Adipocyte (in vitro differentiated cells): ENCODE data around the gene KIF25.

Experiments
- DNase-seq: peaks from one replicate; pipeline ENCODE4 v3.0.0-alpha.2; 2015; ENCODE audit warnings: low read depth
- H3K27me3 ChIP-seq: replicated peaks from 2 replicates; pipeline ENCODE4 v1.7.0; 2013; ENCODE audit warnings: mild to moderate bottlenecking, low read length, moderate library complexity; ENCODE audit not compliant: control insufficient read depth, insufficient read depth
- H3K36me3 ChIP-seq: 2 replicates; pipeline ENCODE4 v1.7.0; 2013; ENCODE audit warnings: low read length, mild to moderate bottlenecking, moderate library complexity; ENCODE audit not compliant: control insufficient read depth, insufficient read depth, severe bottlenecking
- H3K4me1 ChIP-seq: 2 replicates; pipeline ENCODE4 v1.7.0; 2013; ENCODE audit warnings: mild to moderate bottlenecking, low read length, moderate library complexity; ENCODE audit not compliant: control insufficient read depth, insufficient read depth
- H3K4me3 ChIP-seq: 2 replicates; pipeline ENCODE4 v1.7.0; 2013; ENCODE audit warnings: mild to moderate bottlenecking, low read length, moderate library complexity
- H3K9ac ChIP-seq: 2 replicates; pipeline ENCODE4 v1.7.0; 2013; ENCODE audit warnings: mild to moderate bottlenecking, low read length, moderate library complexity
- H3K9me3 ChIP-seq: 2 replicates; pipeline ENCODE4 v1.7.0; 2013; ENCODE audit warnings: mild to moderate bottlenecking, low read length, moderate library complexity; ENCODE audit not compliant: control insufficient read depth

KIF25 gene

DNA sequence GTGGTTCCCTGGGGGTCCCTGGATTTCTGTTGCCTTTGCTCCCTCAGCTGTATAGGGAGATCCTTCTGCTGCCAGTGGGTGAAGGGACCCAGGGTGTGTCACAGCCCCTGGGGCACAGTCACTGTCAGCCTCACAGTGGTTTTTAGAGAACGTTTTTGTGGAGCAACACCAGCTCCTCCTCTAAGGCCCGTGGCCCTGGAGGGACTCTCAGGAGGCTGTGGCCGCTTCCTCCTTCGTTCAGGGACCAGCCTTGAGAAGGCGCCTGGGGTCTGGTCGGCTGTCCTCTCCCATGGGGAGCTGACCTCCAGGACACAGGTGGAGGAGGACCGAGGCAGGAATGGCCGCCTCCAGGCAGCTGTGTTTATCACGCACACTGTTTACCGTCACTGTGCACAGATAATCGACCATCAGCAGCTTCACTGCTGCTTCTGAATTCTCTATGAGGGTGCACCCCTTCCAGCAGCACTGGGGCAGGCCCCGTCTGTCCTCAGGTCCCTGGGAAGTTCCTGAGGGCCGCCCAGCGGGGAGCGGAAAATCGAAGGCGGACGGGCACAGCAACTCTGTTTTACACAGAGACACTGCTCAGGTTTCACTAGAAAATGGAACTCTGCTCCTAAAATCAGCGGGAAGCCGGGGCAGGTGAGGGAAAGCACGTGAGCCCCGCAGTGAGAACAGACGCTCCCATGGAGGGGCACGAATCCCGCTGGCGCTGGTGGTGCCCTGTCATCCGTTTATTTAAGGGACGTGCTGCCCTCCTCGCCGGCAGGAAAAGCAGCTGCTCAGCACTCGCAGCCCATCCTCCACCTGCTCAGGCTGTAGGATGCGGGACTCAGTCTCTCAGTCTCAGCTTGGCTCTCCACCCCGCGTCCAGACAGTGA, 92.0 kb downstream of the KIF25 start:
- no peak for DNase-seq
- H3K4me3 ChIP-seq, result no peak overlapping the region
- no peaks in the 10 kb centered on the region for H3K4me1 ChIP-seq
- no peak overlapping the region for H3K9ac ChIP-seq
- H3K36me3 ChIP-seq, result no peaks in the 10 kb centered on the region
- peaks cover 7% of the 10 kb centered on the region for H3K9me3 ChIP-seq
- peaks cover 47% of the 10 kb centered on the region for H3K27me3 ChIP-seq

DNA sequence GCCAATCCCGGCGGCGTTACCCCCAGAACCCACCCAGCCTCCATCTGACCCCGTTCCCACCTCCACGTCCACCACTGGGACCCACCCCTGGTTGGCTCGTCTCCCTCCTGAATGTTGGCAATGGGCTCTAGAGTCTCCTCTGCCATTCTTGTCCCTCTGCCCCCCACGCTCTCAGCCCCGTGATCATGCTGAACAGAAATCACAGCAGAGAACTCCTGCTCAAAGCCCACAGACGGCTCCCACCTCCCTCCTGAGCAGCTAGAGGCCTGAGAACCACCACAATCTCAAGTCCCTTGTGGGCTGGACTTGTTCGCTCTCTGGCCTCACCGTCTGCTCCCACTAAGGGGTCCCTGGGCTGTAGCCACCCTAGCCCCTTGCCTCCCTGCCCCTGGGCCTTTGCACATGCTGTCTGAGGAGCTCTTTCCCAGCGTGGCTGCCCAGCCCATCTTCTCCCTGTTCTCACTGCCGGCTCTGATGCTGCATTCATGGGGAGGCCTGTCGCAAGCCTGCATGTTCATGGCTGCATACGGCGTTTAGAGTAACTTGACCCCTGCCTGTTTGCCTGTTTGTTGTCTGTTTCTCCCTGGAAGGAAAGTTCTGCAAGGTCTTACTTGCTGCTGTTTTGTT, 92.7 kb downstream of the KIF25 start:
- Histone ChIP-seq H3K4me1 (no peaks in the 10 kb centered on the region), H3K9me3 (peaks cover 7% of the 10 kb centered on the region), H3K4me3 (no peak overlapping the region), H3K9ac (no peak overlapping the region), H3K27me3 (peaks cover 47% of the 10 kb centered on the region), H3K36me3 (no peaks in the 10 kb centered on the region)
- no peak for DNase-seq

DNA sequence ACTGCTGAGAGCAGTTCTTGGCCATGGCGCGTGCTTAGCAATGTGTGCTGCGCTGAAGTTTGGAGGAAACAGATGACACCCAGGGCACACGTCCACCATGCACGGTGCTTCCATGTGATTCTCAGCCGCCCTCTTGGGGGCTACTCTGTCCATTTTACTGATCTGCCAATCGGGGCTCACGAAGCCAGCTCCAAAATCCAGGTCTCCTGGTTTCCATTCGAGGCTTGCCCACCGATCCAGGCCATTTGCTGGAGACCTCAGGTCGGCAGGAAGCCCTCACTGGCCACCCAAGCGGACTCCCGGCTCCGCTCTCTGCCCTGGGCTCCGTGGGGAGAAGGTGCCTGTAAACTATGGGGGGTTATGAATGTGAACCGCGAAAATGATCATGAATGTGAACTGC, 93.2 kb downstream of the KIF25 start:
- Histone ChIP-seq H3K36me3 (no peaks in the 10 kb centered on the region), H3K4me1 (no peaks in the 10 kb centered on the region), H3K9me3 (peaks cover 7% of the 10 kb centered on the region), H3K9ac (no peak overlapping the region), H3K27me3 (peaks cover 47% of the 10 kb centered on the region), H3K4me3 (no peak overlapping the region)
- DNase-seq, result no peak

DNA sequence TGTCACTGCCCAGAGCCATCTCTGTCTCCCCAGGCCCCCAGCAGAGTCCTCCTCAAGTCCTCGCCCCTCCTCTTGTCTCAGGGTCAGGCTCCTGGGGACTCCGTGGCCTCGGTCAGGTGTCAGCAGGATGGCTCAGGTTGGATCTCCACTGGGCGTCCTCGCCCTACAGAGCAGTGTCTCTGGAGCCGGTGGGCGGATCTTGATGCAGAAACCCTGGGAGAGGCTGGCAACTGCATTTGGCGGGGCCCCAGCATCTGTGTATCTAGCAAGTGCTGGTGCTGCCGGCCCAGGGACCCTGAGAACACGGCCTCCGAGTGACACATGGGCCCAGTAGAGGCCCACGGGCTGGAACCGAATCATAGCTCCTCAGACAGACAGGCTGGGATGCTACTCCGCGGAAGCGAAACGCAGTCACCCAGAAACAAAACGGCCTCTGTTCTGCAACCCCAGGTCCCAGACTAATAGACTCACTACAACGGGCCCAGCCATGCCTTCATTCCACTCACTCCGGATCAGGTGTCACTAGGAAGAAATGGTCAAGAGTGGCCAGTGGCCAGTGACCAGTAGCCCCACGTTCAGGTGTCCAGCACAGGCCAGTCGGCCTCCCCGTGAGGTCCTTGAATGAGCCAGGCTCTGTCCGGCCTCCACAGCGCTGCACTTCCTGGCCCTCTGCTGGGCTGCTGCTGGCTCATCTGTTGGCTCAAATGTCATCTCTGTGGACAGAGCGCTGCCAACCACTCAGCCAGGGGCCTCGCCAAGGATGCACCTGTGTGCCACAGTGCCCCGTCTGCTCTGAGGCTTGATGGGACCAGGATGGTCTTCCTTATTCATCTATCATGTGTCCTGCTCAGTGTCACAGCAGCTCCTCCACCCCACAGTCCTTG, 94.2 kb downstream of the KIF25 start:
- H3K27me3 ChIP-seq, result peaks cover 42% of the 10 kb centered on the region
- no peak overlapping the region for H3K4me3 ChIP-seq
- no peak for DNase-seq
- no peak overlapping the region for H3K9ac ChIP-seq
- no peaks in the 10 kb centered on the region for H3K36me3 ChIP-seq
- peaks cover 7% of the 10 kb centered on the region for H3K9me3 ChIP-seq
- no peaks in the 10 kb centered on the region for H3K4me1 ChIP-seq

DNA sequence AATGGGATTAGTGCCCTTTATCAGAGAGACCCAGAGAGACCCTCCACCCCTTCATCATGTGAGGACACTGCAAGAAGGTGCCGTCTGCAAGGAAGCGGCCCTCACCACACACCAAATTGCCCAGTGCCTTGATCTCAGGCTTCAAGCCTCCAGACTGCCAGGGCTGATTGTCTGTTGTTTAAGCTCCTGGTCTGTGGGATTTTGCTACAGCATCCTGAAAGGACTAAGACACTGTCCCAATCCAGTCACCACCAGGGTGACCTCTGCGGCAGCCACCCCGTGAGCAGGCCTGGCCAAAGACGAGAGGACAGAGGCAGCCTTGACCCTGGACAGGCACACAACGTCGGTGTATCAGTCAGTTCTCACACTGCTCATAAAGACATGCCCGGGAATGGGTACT, 95.1 kb downstream of the KIF25 start:
- Histone ChIP-seq H3K4me3 (no peak overlapping the region), H3K27me3 (peaks cover 37% of the 10 kb centered on the region), H3K9me3 (peaks cover 7% of the 10 kb centered on the region), H3K9ac (no peak overlapping the region), H3K4me1 (no peaks in the 10 kb centered on the region), H3K36me3 (no peaks in the 10 kb centered on the region)
- no peak for DNase-seq

DNA sequence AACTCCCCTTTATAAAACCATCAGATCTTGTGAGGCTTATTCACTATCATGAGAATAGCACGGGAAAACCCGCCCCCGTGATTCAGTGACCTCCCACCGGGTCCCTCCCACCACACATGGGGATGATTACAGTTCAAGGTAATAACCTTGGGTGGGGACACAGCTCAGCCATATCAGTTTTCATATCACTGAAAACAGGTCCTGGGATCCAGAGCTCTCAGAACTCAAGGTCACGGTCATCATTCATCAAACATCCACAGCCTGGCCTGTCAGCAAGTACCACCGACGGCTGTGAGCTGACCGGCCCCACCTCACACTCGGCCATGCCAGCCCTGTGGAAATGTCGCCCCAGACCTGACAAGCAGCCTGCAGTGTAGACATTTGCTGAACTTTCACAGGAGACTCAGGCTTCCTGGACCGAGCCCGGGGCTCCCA, 95.6 kb downstream of the KIF25 start:
- DNase-seq, result no peak
- Histone ChIP-seq H3K9me3 (peaks cover 7% of the 10 kb centered on the region), H3K27me3 (peaks cover 36% of the 10 kb centered on the region)

DNA sequence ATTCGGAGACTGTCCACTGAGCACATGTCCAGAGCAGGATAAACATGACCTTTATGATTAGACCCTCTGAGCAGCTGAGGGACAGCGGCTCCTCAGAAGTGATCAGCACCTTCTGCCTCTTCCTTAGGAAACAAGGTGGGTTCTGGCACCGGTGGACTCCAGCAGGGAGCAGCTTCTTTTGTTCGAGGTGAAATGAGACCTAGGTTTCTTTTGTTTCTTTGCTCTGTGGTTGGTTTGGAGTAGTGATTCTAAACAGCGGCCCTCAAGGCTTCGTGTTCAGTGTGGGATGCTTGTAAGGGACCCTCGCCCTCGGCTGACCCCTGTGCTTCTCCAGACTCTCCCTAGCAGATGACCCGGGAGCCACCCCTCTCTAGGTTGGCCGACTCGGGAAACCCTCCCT, 96.2 kb downstream of the KIF25 start:
- no peak overlapping the region for H3K9ac ChIP-seq
- H3K36me3 ChIP-seq, result no peaks in the 10 kb centered on the region
- H3K9me3 ChIP-seq, result peaks cover 7% of the 10 kb centered on the region
- no peak overlapping the region for H3K4me3 ChIP-seq
- H3K4me1 ChIP-seq, result no peaks in the 10 kb centered on the region
- no peak for DNase-seq
- H3K27me3 ChIP-seq, result peaks cover 36% of the 10 kb centered on the region

More for the DNA sequence above, 95.6 kb downstream of the KIF25 start:
- Histone ChIP-seq H3K4me3 (no peak overlapping the region), H3K4me1 (no peaks in the 10 kb centered on the region), H3K9ac (no peak overlapping the region), H3K36me3 (no peaks in the 10 kb centered on the region)
